Natural killer cell treated with Interleukin-12 subunit alpha and Interleukin-12 subunit beta and Interleukin-15 and Interleukin-18, amount 100 ng/mL, for 72 hours (primary cell): ENCODE data around the gene ATP5PB. TPM values are rescaled to one million over a fixed set of nuclear protein-coding genes. Genes with fewer than 3 reads are reported as not detected.

Experiments
- ATAC-seq, 2 donors: fragments of 150-1000 bp; cut with Tn5 transposase in 1 of 2; sonication (Bioruptor Pico), chemical (Tn5 transposase) in 1 of 2; 2 replicates each; pipeline ENCODE4 v1.10.0; 2021
- DNase-seq: peaks from one replicate; pipeline ENCODE4 v3.0.0; 2022; ENCODE audit warnings: low spot score
- H3K27ac Mint-ChIP-seq, 2 donors: 1 replicate in 1 of 2; 2 replicates in 1 of 2; pipeline ENCODE4 v1.8.0; 2022; ENCODE audit warnings: mixed read lengths in 2 of 2, mild to moderate bottlenecking in 1 of 2, moderate library complexity in 1 of 2
- H3K27me3 Mint-ChIP-seq, 2 donors: 1 replicate in 1 of 2; 2 replicates in 1 of 2; pipeline ENCODE4 v1.8.0; 2022; ENCODE audit warnings: mixed read lengths in 2 of 2
- H3K36me3 Mint-ChIP-seq: one replicate; pipeline ENCODE4 v1.8.0; 2022; ENCODE audit warnings: mixed read lengths
- H3K4me1 Mint-ChIP-seq, 2 donors: 1 replicate in 1 of 2; 2 replicates in 1 of 2; pipeline ENCODE4 v1.8.0; 2022; ENCODE audit warnings: low read depth in 2 of 2, mixed read lengths in 2 of 2, mild to moderate bottlenecking in 1 of 2
- H3K4me3 Mint-ChIP-seq: one replicate; pipeline ENCODE4 v1.8.0; 2022; ENCODE audit warnings: mixed read lengths
- H3K9me3 Mint-ChIP-seq: 2 replicates; pipeline ENCODE4 v1.8.0; 2022; ENCODE audit warnings: mixed read lengths
- total RNA-seq, 2 donors: library from RNA; stranded (reverse); gene quantifications; one replicate each; pipeline ENCODE4 v1.2.3, GENCODE V29; 2022

The ATP5PB gene
- total RNA-seq = 100 to 1,000 TPM; 188 to 272 TPM

DNA sequence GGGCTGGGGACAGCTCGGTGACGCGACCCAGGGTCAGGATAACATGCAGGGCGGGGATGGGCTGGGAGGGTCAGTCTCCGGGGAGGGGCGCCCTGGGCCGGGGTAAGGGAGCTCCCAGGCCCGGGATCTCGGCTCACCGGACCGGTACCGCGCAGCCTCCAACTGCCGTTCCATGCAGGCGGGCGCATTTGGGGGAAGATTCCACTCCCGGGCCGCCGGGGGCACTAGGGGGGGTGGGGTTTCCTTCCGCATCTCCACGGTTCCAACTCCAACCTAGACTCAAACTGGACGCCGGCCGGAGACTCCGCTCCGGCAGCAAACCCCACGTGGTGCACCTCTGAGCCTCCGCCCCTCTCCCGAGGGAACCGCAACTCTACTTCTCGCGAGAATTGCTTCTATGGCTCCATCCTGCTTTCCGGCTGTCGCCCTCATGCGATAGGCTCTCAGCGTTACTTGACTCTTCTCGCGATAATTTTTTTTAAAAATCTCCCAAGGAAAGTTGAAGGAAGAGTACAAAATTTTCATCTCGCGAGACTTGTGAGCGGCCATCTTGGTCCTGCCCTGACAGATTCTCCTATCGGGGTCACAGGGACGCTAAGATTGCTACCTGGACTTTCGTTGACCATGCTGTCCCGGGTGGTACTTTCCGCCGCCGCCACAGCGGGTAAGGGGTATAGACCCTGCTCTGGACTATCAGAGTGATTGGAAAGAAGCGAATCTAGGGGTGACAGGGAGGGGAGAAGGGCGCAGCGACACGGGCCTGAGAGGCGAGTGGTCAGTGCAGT lies at the start of gene ATP5PB, which contains the start of gene WDR77:
Gene ATP5PB (plus strand): TSS at position 547 of the 785 bp plus-strand sequence. CDS start 78 bp downstream, at position 625.
Gene WDR77 (minus strand): TSS at position 339 of the 785 bp plus-strand sequence. CDS start 87 bp downstream, at position 252.
- Mint-ChIP-seq H3K9me3 (no peaks in the 10 kb centered on the region), H3K27me3 (no peaks in the 10 kb centered on the region), H3K27ac (peak within 1 kb of the TSS; percentile 100), H3K4me3 (peak within 1 kb of the TSS; percentile 100), H3K36me3 (peaks cover 25% of the 10 kb centered on the region), H3K4me1 (peaks cover 52 to 59% of the 10 kb centered on the region in 2 donors)
- ATAC-seq (peak; percentile 98 to 99), DNase-seq (peak; percentile 95)

- ATAC-seq (no peak), DNase-seq (no peak)
- Mint-ChIP-seq H3K36me3 (no peaks in the 10 kb centered on the region), H3K4me3 (no peak overlapping the region), H3K27me3 (peaks cover 14 to 21% of the 10 kb centered on the region in 2 donors), H3K27ac (no peak overlapping the region), H3K9me3 (no peaks in the 10 kb centered on the region), H3K4me1 (peaks cover 3 to 7% of the 10 kb centered on the region in 2 donors)
These were observed 49.3 kb upstream of the ATP5PB start for GRCh38 chr1:111399792-111400610.

- ATAC-seq (no peak), DNase-seq (no peak)
- H3K4me3 Mint-ChIP-seq = no peak overlapping the region
These were observed 47.2 kb upstream of the ATP5PB start for GRCh38 chr1:111402083-111402482.

DNA sequence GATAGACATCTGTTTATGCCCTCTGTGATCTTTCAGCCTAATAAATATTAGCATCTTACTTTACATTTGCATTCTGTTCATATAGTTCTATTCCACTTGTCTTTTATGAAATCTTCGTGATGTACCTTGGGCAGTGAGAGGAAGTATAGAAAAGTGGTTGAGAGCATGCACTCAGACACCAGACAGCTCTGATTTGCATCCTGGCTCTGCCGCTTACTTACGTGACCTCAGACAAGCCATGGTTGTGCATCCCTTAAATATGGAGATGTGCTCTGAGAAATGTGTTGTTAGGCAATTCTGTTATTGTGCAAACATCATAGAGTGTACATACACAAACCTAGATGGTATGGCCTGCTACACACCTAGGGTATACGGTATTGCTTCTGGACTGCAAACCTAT lies 44.7 kb upstream of the ATP5PB start:
- no peak overlapping the region for H3K27ac Mint-ChIP-seq
- ATAC-seq (no peak), DNase-seq (no peak)
- peaks cover 10 to 14% of the 10 kb centered on the region in 2 donors for H3K4me1 Mint-ChIP-seq
- peaks cover 24 to 32% of the 10 kb centered on the region in 2 donors for H3K27me3 Mint-ChIP-seq
- H3K9me3 Mint-ChIP-seq = no peaks in the 10 kb centered on the region
- no peaks in the 10 kb centered on the region for H3K36me3 Mint-ChIP-seq
- no peak overlapping the region for H3K4me3 Mint-ChIP-seq

More at GRCh38 chr1:111402083-111402482, 47.2 kb upstream of the ATP5PB start:
- Mint-ChIP-seq H3K27ac (no peak overlapping the region), H3K9me3 (no peaks in the 10 kb centered on the region), H3K4me1 (peaks cover 10 to 14% of the 10 kb centered on the region in 2 donors), H3K27me3 (peaks cover 22 to 27% of the 10 kb centered on the region in 2 donors), H3K36me3 (no peaks in the 10 kb centered on the region)

- Mint-ChIP-seq H3K27me3 (peaks cover 22 to 26% of the 10 kb centered on the region in 2 donors), H3K27ac (no peak overlapping the region), H3K9me3 (no peaks in the 10 kb centered on the region), H3K36me3 (no peaks in the 10 kb centered on the region), H3K4me3 (no peak overlapping the region), H3K4me1 (peaks cover 7% of the 10 kb centered on the region in 2 donors)
- DNase-seq (no peak), ATAC-seq (peak in 1 of 2 donors; percentile 68)
These were observed 42.9 kb upstream of the ATP5PB start for GRCh38 chr1:111406321-111406768.

- no peak overlapping the region for H3K27ac Mint-ChIP-seq
These were observed 42.0 kb upstream of the ATP5PB start for GRCh38 chr1:111407301-111407700.

GRCh38 chr1:111412839-111413238 lies 36.4 kb upstream of the ATP5PB start:
- H3K27me3 Mint-ChIP-seq = peaks cover 8 to 18% of the 10 kb centered on the region in 2 donors
- no peak for DNase-seq
- no peaks in the 10 kb centered on the region for H3K36me3 Mint-ChIP-seq
- no peaks in the 10 kb centered on the region for H3K4me1 Mint-ChIP-seq
- H3K4me3 Mint-ChIP-seq = no peak overlapping the region
- no peaks in the 10 kb centered on the region for H3K9me3 Mint-ChIP-seq
- ATAC-seq = no peak
- no peak overlapping the region for H3K27ac Mint-ChIP-seq

More at GRCh38 chr1:111407301-111407700, 42.0 kb upstream of the ATP5PB start:
- peaks cover 7% of the 10 kb centered on the region in 2 donors for H3K4me1 Mint-ChIP-seq
- H3K4me3 Mint-ChIP-seq = no peak overlapping the region
- H3K36me3 Mint-ChIP-seq = no peaks in the 10 kb centered on the region
- ATAC-seq = no peak
- DNase-seq = no peak
- peaks cover 22 to 26% of the 10 kb centered on the region in 2 donors for H3K27me3 Mint-ChIP-seq
- no peaks in the 10 kb centered on the region for H3K9me3 Mint-ChIP-seq

DNA sequence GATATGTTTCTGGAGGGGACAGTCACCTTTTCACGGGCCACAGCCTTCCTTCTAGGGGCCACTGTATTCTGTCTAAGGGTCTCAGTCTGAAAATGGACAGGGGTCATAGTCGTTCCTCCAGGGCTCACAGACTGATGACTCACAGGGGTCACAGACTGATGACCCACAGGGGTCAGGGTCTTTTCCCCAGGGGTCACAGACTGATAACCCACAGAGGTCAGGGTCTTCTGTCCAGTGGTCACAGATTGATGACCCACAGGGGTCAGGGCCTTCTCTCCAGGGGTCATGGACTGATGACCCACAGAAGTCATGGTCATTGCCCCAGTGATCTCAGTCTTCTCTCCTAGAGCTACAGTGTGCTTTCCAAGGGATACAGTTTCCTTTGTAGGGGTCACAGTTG lies 34.5 kb upstream of the ATP5PB start:
- no peaks in the 10 kb centered on the region for H3K4me1 Mint-ChIP-seq
- H3K27me3 Mint-ChIP-seq = peaks cover 8 to 16% of the 10 kb centered on the region in 2 donors
- H3K27ac Mint-ChIP-seq = no peak overlapping the region
- H3K9me3 Mint-ChIP-seq = no peaks in the 10 kb centered on the region
- ATAC-seq = no peak
- H3K36me3 Mint-ChIP-seq = no peaks in the 10 kb centered on the region
- no peak overlapping the region for H3K4me3 Mint-ChIP-seq
- DNase-seq = no peak

DNA sequence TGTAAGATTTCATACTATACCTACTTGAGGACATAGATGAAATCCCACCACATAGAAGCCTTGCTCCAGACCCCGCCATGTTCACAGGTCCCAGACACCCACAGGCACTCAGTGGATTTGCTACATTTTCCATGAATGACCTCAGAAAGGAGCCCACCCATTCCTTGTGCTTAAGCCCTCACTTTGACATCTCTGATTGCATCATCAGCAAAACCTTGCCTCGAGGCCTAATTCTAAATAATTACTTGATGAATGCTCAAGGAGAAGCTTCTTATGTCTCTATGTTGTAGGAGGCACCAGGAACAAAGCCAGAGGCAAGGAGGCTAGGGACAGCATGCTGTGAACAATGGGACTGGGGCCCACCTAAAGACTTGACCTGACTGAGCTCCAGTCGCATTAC lies 33.8 kb upstream of the ATP5PB start:
- ATAC-seq = no peak
- H3K4me1 Mint-ChIP-seq = no peaks in the 10 kb centered on the region
- H3K9me3 Mint-ChIP-seq = no peaks in the 10 kb centered on the region
- peaks cover 4 to 12% of the 10 kb centered on the region in 2 donors for H3K27me3 Mint-ChIP-seq
- no peak overlapping the region for H3K4me3 Mint-ChIP-seq
- H3K36me3 Mint-ChIP-seq = no peaks in the 10 kb centered on the region
- no peak overlapping the region for H3K27ac Mint-ChIP-seq
- DNase-seq = no peak

DNA sequence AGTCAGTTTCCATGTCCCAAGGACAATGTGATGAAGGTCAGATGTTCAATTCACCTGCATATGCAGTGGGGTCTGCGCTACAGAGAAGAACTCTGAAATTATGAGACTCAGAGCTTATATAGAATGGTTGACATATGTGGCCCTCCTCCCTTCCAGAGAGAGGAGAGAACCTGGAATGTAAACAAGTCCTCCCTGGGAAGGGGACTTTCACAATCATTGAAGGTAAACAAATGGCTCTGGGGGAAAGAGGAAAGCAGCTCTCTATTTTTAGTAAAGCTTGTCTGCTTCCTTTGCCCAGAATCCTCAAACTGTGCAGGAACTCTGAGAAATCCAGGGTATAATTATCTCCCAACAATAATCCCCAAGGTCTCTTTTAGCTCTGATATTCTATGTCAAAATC lies 31.5 kb upstream of the ATP5PB start:
- DNase-seq (no peak), ATAC-seq (no peak)
- H3K36me3 Mint-ChIP-seq = no peaks in the 10 kb centered on the region
- peaks cover 2 to 8% of the 10 kb centered on the region in 2 donors for H3K27me3 Mint-ChIP-seq
- H3K27ac Mint-ChIP-seq = no peak overlapping the region
- H3K9me3 Mint-ChIP-seq = no peaks in the 10 kb centered on the region
- H3K4me3 Mint-ChIP-seq = no peak overlapping the region
- no peaks in the 10 kb centered on the region for H3K4me1 Mint-ChIP-seq

DNA sequence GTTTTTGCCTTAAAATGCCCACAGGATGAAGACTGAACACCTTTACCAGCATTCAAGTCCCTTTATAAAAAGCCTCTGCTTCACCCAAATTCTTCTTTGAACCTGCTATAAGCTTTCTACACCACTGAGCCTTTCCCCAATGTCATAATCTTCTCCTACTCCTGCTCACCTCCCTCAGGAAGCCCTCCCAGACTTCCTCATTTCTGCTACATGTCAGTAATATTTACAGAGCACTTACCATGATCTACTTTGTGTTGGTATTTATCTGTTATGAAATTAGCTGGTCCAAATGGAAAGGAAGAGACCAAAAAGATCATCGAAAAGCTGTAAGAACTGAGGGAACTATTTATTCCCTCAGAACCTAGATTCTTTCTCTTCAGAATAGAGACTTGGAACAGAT lies 30.2 kb upstream of the ATP5PB start:
- H3K4me3 Mint-ChIP-seq = no peak overlapping the region
- no peaks in the 10 kb centered on the region for H3K9me3 Mint-ChIP-seq
- H3K27me3 Mint-ChIP-seq = peaks cover 0 to 5% of the 10 kb centered on the region in 2 donors
- H3K36me3 Mint-ChIP-seq = no peaks in the 10 kb centered on the region
- H3K27ac Mint-ChIP-seq = no peak overlapping the region
- no peaks in the 10 kb centered on the region for H3K4me1 Mint-ChIP-seq
- no peak for DNase-seq
- no peak for ATAC-seq

DNA sequence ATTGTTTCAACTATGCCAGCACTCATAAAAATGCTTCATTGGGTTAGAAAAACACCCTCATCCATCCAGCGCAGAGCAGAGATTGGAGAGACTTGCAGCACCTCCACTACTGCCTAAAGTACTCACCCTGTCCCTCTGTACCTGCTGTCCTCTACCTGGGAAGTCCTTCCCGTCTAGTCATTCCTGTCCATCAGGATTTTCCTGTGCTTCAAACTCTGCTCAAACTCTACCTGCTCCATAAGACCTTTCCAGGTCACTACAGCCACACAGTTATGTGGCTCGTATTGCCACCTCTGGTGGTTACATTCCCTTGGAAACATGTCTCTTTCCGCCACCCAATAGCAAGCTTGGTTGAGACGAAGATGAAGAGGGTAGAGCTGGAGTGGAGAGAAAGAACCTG lies 28.9 kb upstream of the ATP5PB start:
- Mint-ChIP-seq H3K4me3 (no peak overlapping the region), H3K27me3 (peaks cover 4 to 9% of the 10 kb centered on the region in 2 donors), H3K36me3 (no peaks in the 10 kb centered on the region), H3K9me3 (no peaks in the 10 kb centered on the region), H3K27ac (no peak overlapping the region), H3K4me1 (no peaks in the 10 kb centered on the region)
- ATAC-seq (no peak), DNase-seq (no peak)

DNA sequence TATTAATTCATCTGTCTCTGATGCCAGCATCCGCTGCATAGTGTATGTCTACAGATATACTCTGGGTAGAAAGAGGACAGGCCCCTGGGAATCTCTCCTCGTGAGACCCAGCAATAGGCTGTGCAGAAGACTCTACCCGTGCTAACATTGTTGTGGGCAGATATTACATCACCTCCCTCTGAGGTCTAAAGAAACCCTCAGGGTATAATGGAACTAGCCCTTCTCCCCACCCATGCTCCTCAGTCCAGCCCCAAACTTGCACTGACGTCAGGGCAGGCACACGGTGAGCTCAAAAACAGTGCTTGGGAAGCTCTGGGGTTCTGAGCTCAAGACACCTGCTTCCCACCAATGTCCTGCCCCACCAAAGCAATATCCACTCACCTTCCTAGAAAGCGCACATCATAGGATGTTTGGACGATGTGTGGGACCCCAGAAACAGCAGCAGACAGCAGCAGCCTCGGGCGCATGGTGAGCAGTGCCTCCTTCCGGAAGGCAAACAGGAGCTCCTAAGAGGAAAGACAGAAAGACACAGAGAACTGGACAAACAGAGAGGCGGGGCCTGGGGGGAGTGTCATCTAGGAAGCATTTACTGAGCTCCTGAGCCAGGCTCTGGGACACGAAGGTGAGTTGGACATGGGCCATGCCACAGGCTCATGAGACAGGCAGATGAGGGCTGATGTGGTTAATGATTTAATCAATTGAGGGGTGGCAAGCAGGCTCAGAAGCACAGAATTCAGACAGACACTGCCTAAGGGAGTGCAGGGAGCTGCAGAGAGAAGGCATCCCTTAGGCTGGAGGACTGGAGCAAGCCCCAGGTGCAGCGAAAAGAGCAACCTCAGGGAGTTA lies 26.5 kb upstream of the ATP5PB start:
- H3K4me3 Mint-ChIP-seq = no peak overlapping the region
- peaks cover 14 to 17% of the 10 kb centered on the region in 2 donors for H3K27me3 Mint-ChIP-seq
- H3K27ac Mint-ChIP-seq = no peak overlapping the region
- H3K9me3 Mint-ChIP-seq = no peaks in the 10 kb centered on the region
- DNase-seq = no peak
- no peaks in the 10 kb centered on the region for H3K36me3 Mint-ChIP-seq
- no peaks in the 10 kb centered on the region for H3K4me1 Mint-ChIP-seq
- no peak for ATAC-seq
